Keratinocyte (primary cell): ENCODE measurements around the gene SPOCK1. TPM values are rescaled to one million over a fixed set of nuclear protein-coding genes. Genes with fewer than 3 reads are reported as not detected.

Source experiments
- DNase-seq: peaks from one replicate; pipeline ENCODE4 v3.0.0-alpha.2; 2011; ENCODE audit warnings: low read depth, missing footprints, low spot score
- FAIRE-seq: peaks from 2 replicates; lab custom pipeline; 2011; peaks lifted over from hg19 to GRCh38; lab: Jason Lieb, UNC
- H2AFZ ChIP-seq: 2 replicates; pipeline ENCODE4 v1.6.0; 2012; ENCODE audit warnings: low read length, control low read depth, inconsistent platforms; ENCODE audit not compliant: control insufficient read depth
- H3K27ac ChIP-seq: 2 replicates; pipeline ENCODE4 v1.5.1; 2011; ENCODE audit warnings: low read length; ENCODE audit not compliant: control insufficient read depth, insufficient read depth
- H3K27me3 ChIP-seq: 3 replicates; pipeline ENCODE4 v1.6.0; 2011; ENCODE audit warnings: low read length; ENCODE audit not compliant: control insufficient read depth, insufficient read depth; ENCODE audit errors: extremely low read depth
- H3K36me3 ChIP-seq, 2 experiments: 2 replicates in 1 of 2; 3 replicates in 1 of 2; pipeline ENCODE4 v1.5.1; 2011; ENCODE audit warnings: low read length in 2 of 2, mild to moderate bottlenecking in 1 of 2; ENCODE audit not compliant: control insufficient read depth in 2 of 2, insufficient read depth in 2 of 2; ENCODE audit errors: extremely low read depth in 1 of 2
- H3K4me1 ChIP-seq: 3 replicates; pipeline ENCODE4 v1.5.1; 2011; ENCODE audit warnings: low read length; ENCODE audit not compliant: control insufficient read depth, insufficient read depth; ENCODE audit errors: extremely low read depth
- H3K4me2 ChIP-seq: 3 replicates; pipeline ENCODE4 v1.6.0; 2011; ENCODE audit warnings: low read depth, low read length; ENCODE audit not compliant: control insufficient read depth, insufficient read depth; ENCODE audit errors: extremely low read depth
- H3K4me3 ChIP-seq, 3 experiments: fragments of 200-600 bp in 1 of 3; sonication (generic) in 1 of 3; 2 replicates in 2 of 3; 3 replicates in 1 of 3; pipeline ENCODE4 v1.5.1; 2011 to 2016; ENCODE audit warnings: low read length in 3 of 3, mild to moderate bottlenecking in 3 of 3, control low read depth in 2 of 3, inconsistent platforms in 1 of 3, low read depth in 1 of 3, mixed read lengths in 1 of 3, mixed run types in 1 of 3, moderate library complexity in 1 of 3; ENCODE audit not compliant: control insufficient read depth in 2 of 3, insufficient read depth in 2 of 3; ENCODE audit errors: extremely low read depth in 1 of 3
- H3K79me2 ChIP-seq: 2 replicates; pipeline ENCODE4 v1.6.0; 2012; ENCODE audit warnings: low read length; ENCODE audit not compliant: control insufficient read depth, insufficient read depth
- H3K9ac ChIP-seq: 3 replicates; pipeline ENCODE4 v1.6.0; 2011; ENCODE audit warnings: low read length; ENCODE audit not compliant: control insufficient read depth, insufficient read depth; ENCODE audit errors: extremely low read depth
- H3K9me1 ChIP-seq: 3 replicates; pipeline ENCODE4 v1.6.0; 2011; ENCODE audit warnings: low read length; ENCODE audit not compliant: control insufficient read depth, insufficient read depth; ENCODE audit errors: extremely low read depth
- H3K9me3 ChIP-seq: 2 replicates; pipeline ENCODE4 v1.5.1; 2012; ENCODE audit warnings: low read depth, low read length; ENCODE audit not compliant: control insufficient read depth
- H4K20me1 ChIP-seq: 3 replicates; pipeline ENCODE4 v1.6.0; 2011; ENCODE audit warnings: low read length; ENCODE audit not compliant: control insufficient read depth, insufficient read depth; ENCODE audit errors: extremely low read depth
- CTCF ChIP-seq, 3 experiments: IDR thresholded peaks in 1 of 3; conservative IDR thresholded peaks in 1 of 3; optimal IDR thresholded peaks in 1 of 3; 2 replicates in 2 of 3; 3 replicates in 1 of 3; pipeline versions ENCODE3 to v1.5.1; 2011; ENCODE audit warnings: low read length in 3 of 3, mild to moderate bottlenecking in 3 of 3, moderate library complexity in 2 of 3, control low read depth in 1 of 3, inconsistent platforms in 1 of 3; ENCODE audit not compliant: insufficient read depth in 2 of 3; ENCODE audit errors: extremely low read depth in 1 of 3
- EZH2 ChIP-seq: IDR thresholded peaks from one replicate; pipeline ENCODE4 v1.6.1; 2012; ENCODE audit warnings: inconsistent platforms, mild to moderate bottlenecking, low read length, moderate library complexity
- dilution Hi-C: fragments of 300-500 bp; cut with MboI; formaldehyde crosslinking; loops from one replicate; pipeline ENCODE4 v1.7.0; 2020; ENCODE audit warnings: low sequenced_read_pairs; ENCODE audit not compliant: extremely low pct_ligation_motif_present
- polyA plus RNA-seq, 5 experiments: library from polyadenylated mRNA; depleted of rRNA in 3 of 5; stranded (reverse) in 3 of 5; stranded (forward) in 1 of 5; unstranded in 1 of 5; fragments of >200 nt; gene quantifications; 1 replicate in 1 of 5; 2 replicates in 3 of 5; 3 replicates in 1 of 5; pipeline versions ENCODE4 v1.2.1 to v1.2.3, GENCODE V29; 2011 to 2012; ENCODE audit warnings: missing spikeins in 2 of 5, low read depth in 1 of 5, low replicate concordance in 1 of 5

The SPOCK1 gene
- polyA plus RNA-seq, 1 donor (not counting 4 experiments of a cell fraction or from before 2014, with no cell fraction given): 5.5 TPM

DNA sequence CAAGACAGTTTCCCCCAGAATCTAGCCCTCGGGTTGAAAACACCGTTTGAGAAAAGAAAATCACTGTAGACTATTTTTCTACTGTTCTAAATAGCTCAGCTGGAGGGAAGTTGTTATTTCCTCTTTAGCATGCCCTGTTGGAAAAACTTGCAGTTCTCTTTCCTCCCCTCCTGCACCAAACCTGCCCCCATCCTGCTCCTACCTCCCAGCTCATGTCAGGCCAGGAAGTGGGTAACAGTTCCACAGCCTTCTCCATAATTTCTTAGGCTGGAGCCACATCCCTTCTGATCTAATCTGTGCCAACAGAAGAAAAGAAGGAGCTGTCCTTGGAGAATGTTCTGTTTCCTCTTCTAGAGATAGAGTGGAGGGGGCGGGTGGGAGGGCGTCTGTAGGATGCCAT lies 437.7 kb downstream of the SPOCK1 start:
- no peaks in the 10 kb centered on the region for H3K9me1 ChIP-seq
- no peak overlapping the region for H2AFZ ChIP-seq
- H3K27ac ChIP-seq: no peak overlapping the region
- no peaks in the 10 kb centered on the region for H3K27me3 ChIP-seq
- dilution Hi-C loops: no loop called here
- no peak for DNase-seq
- H3K4me1 ChIP-seq: no peaks in the 10 kb centered on the region
- H3K9ac ChIP-seq: no peak overlapping the region
- no peaks in the 10 kb centered on the region for H3K79me2 ChIP-seq
- TF ChIP-seq CTCF (optimal IDR thresholded peaks at IDR 0.05 in 1 of 3, IDR thresholded peaks at IDR 0.05 in 1 of 3, conservative IDR thresholded peaks at IDR 0.05 in 1 of 3; ENCODE audit: extremely low read depth in 1 of 3, insufficient read depth in 2 of 3, low read length in 3 of 3) (no peak), EZH2 (no peak)
- H3K4me3 ChIP-seq: no peak overlapping the region
- no peaks in the 10 kb centered on the region for H3K9me3 ChIP-seq
- H3K4me2 ChIP-seq: no peak overlapping the region
- no peaks in the 10 kb centered on the region for H4K20me1 ChIP-seq
- no peaks in the 10 kb centered on the region for H3K36me3 ChIP-seq
- no peak for FAIRE-seq

DNA sequence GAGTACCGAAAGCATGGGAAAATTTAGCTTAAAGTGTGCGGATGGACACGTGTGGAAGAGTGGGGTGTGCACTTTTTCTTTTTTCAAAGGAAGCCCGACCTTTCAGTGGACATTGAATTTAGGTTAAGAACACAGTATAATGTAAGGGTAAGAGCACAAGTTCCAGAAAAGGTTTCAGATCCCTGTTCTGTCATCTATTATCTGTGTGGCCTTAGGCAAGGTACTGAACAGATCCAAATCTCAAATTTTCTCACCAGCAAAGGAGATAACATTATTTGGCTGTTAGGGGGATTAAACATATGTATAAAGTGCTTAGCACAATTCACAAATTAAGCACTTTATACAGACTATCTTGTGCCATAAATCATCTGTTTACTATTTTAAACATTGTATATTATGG lies 441.0 kb downstream of the SPOCK1 start:
- Histone ChIP-seq H3K9me3 (no peaks in the 10 kb centered on the region), H3K27me3 (no peaks in the 10 kb centered on the region), H3K9me1 (no peaks in the 10 kb centered on the region), H3K79me2 (no peaks in the 10 kb centered on the region), H4K20me1 (no peaks in the 10 kb centered on the region), H2AFZ (no peak overlapping the region), H3K4me3 (no peak overlapping the region), H3K27ac (no peak overlapping the region), H3K36me3 (no peaks in the 10 kb centered on the region), H3K9ac (no peak overlapping the region), H3K4me1 (no peaks in the 10 kb centered on the region), H3K4me2 (no peak overlapping the region)
- TF ChIP-seq CTCF (optimal IDR thresholded peaks at IDR 0.05 in 1 of 3, IDR thresholded peaks at IDR 0.05 in 1 of 3, conservative IDR thresholded peaks at IDR 0.05 in 1 of 3; ENCODE audit: extremely low read depth in 1 of 3, insufficient read depth in 2 of 3, low read length in 3 of 3): no peak
- no peak for TF ChIP-seq EZH2
- DNase-seq (no peak), FAIRE-seq (no peak)
- dilution Hi-C loops: no loop called here
